ENCODE data around the gene NPVF. TPM values are rescaled to one million over a fixed set of nuclear protein-coding genes. Genes with fewer than 3 reads are reported as not detected.

Gene NPVF
- total and polyA plus RNA-seq, 4 donors = not detected

DNA sequence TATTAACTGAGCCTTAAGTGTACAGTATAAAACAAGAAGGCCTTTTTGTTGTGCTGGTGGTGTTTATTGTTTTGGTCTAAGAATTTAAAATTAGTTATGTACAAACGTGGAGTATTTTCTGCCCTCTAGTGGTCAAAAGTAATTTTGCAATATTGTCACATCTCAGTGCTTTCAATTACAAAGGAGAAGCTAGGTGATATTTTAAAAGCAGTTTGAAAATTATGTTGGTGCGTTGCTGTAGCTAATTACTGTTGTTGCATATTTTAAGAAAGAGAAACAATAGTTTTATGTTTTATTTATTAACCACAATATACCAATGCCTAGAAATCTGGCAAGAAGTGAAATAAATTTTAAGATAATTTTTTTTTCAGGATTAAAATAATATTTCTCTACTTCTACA is 11.4 kb downstream of the NPVF start:
- no peak overlapping the region for H3K4me3 ChIP-seq (ENCODE audit: low read depth in 1 of 3, low read length in 3 of 3)
- DNase-seq (ENCODE audit: low spot score) = no peak
- H3K36me3 ChIP-seq (ENCODE audit: control insufficient read depth in 4 of 4, insufficient read depth in 3 of 4, low read depth in 1 of 4, low read length in 3 of 4) = no peaks in the 10 kb centered on the region
- no peaks in the 10 kb centered on the region for H3K4me1 ChIP-seq (ENCODE audit: control insufficient read depth in 4 of 4, insufficient read depth in 4 of 4, low read length in 3 of 4)
- H3K27ac ChIP-seq (ENCODE audit: low read depth in 1 of 2, low read length in 2 of 2) = no peak overlapping the region
- TF ChIP-seq RAD21 (IDR thresholded peaks at IDR 0.05) (peak; percentile 78), HNF4G (IDR thresholded peaks at IDR 0.05) (no peak)
- TF ChIP-seq, protein P1, sequence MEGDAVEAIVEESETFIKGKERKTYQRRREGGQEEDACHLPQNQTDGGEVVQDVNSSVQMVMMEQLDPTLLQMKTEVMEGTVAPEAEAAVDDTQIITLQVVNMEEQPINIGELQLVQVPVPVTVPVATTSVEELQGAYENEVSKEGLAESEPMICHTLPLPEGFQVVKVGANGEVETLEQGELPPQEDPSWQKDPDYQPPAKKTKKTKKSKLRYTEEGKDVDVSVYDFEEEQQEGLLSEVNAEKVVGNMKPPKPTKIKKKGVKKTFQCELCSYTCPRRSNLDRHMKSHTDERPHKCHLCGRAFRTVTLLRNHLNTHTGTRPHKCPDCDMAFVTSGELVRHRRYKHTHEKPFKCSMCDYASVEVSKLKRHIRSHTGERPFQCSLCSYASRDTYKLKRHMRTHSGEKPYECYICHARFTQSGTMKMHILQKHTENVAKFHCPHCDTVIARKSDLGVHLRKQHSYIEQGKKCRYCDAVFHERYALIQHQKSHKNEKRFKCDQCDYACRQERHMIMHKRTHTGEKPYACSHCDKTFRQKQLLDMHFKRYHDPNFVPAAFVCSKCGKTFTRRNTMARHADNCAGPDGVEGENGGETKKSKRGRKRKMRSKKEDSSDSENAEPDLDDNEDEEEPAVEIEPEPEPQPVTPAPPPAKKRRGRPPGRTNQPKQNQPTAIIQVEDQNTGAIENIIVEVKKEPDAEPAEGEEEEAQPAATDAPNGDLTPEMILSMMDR (IDR thresholded peaks at IDR 0.05; ENCODE audit: low read depth, low read length, missing input control) = peak; percentile 69
- WGBS = 3% methylated on average over 2 of the region's 2 CpGs
- no peaks in the 10 kb centered on the region for H3K9me3 ChIP-seq (ENCODE audit: control insufficient read depth in 4 of 4, low read length in 3 of 4)
- no peak overlapping the region for H3K9ac ChIP-seq (ENCODE audit: low read depth in 1 of 2, low read length in 2 of 2)
- H3K27me3 ChIP-seq (ENCODE audit: control insufficient read depth in 4 of 4, insufficient read depth in 4 of 4, low read length in 3 of 4) = no peaks in the 10 kb centered on the region

GRCh38 chr7:25215694-25216335 is 12.5 kb downstream of the NPVF start:
- Histone ChIP-seq H3K4me3 (ENCODE audit: low read depth in 1 of 3, low read length in 3 of 3) (no peak overlapping the region), H3K27ac (ENCODE audit: low read depth in 1 of 2, low read length in 2 of 2) (no peak overlapping the region), H3K9me3 (ENCODE audit: control insufficient read depth in 4 of 4, low read length in 3 of 4) (no peaks in the 10 kb centered on the region), H3K4me1 (ENCODE audit: control insufficient read depth in 4 of 4, insufficient read depth in 4 of 4, low read length in 3 of 4) (no peaks in the 10 kb centered on the region), H3K27me3 (ENCODE audit: control insufficient read depth in 4 of 4, insufficient read depth in 4 of 4, low read length in 3 of 4) (no peaks in the 10 kb centered on the region), H3K36me3 (ENCODE audit: control insufficient read depth in 4 of 4, insufficient read depth in 3 of 4, low read depth in 1 of 4, low read length in 3 of 4) (no peaks in the 10 kb centered on the region), H3K9ac (ENCODE audit: low read depth in 1 of 2, low read length in 2 of 2) (no peak overlapping the region)
- TF ChIP-seq, protein P2, sequence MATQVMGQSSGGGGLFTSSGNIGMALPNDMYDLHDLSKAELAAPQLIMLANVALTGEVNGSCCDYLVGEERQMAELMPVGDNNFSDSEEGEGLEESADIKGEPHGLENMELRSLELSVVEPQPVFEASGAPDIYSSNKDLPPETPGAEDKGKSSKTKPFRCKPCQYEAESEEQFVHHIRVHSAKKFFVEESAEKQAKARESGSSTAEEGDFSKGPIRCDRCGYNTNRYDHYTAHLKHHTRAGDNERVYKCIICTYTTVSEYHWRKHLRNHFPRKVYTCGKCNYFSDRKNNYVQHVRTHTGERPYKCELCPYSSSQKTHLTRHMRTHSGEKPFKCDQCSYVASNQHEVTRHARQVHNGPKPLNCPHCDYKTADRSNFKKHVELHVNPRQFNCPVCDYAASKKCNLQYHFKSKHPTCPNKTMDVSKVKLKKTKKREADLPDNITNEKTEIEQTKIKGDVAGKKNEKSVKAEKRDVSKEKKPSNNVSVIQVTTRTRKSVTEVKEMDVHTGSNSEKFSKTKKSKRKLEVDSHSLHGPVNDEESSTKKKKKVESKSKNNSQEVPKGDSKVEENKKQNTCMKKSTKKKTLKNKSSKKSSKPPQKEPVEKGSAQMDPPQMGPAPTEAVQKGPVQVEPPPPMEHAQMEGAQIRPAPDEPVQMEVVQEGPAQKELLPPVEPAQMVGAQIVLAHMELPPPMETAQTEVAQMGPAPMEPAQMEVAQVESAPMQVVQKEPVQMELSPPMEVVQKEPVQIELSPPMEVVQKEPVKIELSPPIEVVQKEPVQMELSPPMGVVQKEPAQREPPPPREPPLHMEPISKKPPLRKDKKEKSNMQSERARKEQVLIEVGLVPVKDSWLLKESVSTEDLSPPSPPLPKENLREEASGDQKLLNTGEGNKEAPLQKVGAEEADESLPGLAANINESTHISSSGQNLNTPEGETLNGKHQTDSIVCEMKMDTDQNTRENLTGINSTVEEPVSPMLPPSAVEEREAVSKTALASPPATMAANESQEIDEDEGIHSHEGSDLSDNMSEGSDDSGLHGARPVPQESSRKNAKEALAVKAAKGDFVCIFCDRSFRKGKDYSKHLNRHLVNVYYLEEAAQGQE (IDR thresholded peaks at IDR 0.05) = no peak
- TF ChIP-seq ZBTB33 (IDR thresholded peaks at IDR 0.05) = no peak
- no peak for TF ChIP-seq HNF4G (IDR thresholded peaks at IDR 0.05)
- TF ChIP-seq RXRA (IDR thresholded peaks at IDR 0.05) = no peak
- TF ChIP-seq GABPA (IDR thresholded peaks at IDR 0.05 in 1 of 2, conservative IDR thresholded peaks at IDR 0.05 in 1 of 2) = no peak
- no peak for TF ChIP-seq ATF3 (IDR thresholded peaks at IDR 0.05)
- TF ChIP-seq NR2F2 (IDR thresholded peaks at IDR 0.05) = no peak
- no peak for TF ChIP-seq TAF1 (conservative IDR thresholded peaks at IDR 0.05)
- no peak for TF ChIP-seq SP1 (IDR thresholded peaks at IDR 0.05)
- no peak for TF ChIP-seq RAD21 (IDR thresholded peaks at IDR 0.05)
- no peak for TF ChIP-seq FOXA2 (IDR thresholded peaks at IDR 0.05)
- 60% methylated on average over 8 of the region's 8 CpGs for WGBS
- DNase-seq (ENCODE audit: low spot score) = no peak

All from liver (tissue), 9 donors.